HG03342 (cell line): ENCODE results near the gene PSEN1.
A peak's percentile ranks its signal among the peaks of the same experiment; 100 is the strongest.

ENCODE experiments used
- ATAC-seq: cut with Tn5 transposase; IDR thresholded peaks from one replicate; pipeline ENCODE4 v1.9.1; 2021; ENCODE audit warnings: mild to moderate bottlenecking, moderate library complexity; ENCODE audit not compliant: unreplicated experiment

The PSEN1 gene

DNA sequence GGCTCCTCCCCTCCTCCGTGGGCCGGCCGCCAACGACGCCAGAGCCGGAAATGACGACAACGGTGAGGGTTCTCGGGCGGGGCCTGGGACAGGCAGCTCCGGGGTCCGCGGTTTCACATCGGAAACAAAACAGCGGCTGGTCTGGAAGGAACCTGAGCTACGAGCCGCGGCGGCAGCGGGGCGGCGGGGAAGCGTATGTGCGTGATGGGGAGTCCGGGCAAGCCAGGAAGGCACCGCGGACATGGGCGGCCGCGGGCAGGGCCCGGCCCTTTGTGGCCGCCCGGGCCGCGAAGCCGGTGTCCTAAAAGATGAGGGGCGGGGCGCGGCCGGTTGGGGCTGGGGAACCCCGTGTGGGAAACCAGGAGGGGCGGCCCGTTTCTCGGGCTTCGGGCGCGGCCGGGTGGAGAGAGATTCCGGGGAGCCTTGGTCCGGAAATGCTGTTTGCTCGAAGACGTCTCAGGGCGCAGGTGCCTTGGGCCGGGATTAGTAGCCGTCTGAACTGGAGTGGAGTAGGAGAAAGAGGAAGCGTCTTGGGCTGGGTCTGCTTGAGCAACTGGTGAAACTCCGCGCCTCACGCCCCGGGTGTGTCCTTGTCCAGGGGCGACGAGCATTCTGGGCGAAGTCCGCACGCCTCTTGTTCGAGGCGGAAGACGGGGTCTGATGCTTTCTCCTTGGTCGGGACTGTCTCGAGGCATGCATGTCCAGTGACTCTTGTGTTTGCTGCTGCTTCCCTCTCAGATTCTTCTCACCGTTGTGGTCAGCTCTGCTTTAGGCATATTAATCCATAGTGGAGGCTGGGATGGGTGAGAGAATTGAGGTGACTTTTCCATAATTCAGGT, at the start of gene PSEN1:
Gene PSEN1, plus strand, starts transcription at position 121 of the 839 bp plus-strand sequence. CDS start 11,513 bp downstream, outside the sequence.
- ATAC-seq = peak; percentile 82

DNA sequence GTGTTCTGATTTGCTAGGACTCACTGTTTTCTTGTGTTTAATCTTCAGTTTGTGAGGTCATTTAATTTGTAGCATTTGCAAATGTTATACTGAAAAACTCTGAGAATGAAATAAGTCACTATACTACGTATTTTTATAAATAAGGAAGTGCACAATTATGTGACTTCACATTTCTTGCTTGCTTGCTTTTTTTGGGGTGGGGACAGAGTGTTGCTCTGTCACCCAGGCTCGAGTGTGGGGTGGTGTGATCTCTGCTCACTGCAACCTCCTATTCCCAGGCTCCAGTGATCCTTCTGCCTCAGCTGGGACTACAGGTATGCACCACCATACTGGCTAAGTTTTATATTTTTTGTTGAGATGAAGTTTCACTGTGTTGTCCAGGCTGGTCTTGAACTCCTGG, 45.3 kb upstream of the PSEN1 start:
- ATAC-seq = no peak

DNA sequence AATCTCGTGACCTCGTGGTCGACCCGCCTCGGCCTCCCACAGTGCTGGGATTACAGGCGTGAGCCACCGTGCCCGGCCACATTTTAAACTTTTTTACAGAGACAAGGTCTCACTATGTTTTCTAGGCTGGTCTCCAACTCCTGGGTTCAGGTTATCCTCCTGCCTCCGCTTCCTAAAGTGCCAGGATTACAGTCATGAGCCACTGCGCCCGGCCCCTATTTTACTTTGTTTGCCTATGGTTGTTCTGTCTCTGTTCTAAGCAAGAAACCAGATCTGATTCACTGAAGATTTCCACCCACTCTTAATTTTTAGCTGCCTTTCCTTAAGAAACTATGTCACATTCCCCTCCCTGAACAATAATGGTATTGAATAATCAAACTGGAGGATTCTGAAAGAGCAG, 38.9 kb upstream of the PSEN1 start:
- no peak for ATAC-seq

DNA sequence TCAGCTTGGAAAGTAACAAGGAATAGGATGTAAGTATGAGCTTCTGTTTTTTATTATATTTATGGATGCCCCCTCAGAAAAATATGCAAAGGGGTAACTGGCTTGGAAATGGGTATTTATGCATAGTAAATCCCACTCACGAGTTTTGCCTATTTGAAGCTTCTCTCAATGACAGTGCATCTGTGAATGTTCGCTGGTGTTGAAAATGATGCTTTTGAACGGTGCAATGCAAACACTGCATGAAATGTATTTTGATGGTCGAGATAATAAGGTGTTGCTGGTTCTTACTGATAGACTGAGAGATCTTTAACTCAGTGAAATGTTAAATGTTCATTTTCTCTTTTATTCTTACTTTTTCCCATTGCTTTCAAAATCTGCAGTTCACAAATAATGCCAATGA, 36.0 kb upstream of the PSEN1 start:
- ATAC-seq = no peak

DNA sequence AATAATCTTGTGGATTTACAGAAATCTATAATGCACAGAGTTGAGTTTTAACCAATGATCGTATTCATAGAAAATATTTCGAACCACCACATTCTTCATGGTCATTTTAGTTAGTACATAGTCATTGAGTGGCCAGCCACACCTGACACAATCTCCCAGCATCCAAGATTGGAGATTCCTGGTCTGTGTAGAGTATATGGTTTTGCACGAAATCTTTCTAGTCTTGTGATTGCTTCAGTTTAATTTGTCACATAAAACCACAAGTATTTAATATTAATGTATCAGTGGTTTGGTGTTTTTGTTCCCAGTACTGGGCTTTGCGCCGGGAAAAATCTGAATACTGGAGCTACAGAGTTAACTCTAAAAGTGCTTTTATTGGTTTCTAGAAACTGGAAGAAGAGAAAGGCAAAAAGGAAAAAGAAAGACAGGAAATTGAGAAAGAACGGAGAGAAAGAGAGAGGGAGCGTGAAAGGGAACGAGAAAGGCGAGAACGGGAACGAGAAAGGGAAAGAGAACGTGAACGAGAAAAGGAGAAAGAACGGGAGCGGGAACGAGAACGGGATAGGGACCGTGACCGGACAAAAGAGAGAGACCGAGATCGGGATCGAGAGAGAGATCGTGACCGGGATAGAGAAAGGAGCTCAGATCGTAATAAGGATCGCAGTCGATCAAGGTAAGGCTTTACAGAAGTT, 33.4 kb upstream of the PSEN1 start:
- ATAC-seq = no peak

DNA sequence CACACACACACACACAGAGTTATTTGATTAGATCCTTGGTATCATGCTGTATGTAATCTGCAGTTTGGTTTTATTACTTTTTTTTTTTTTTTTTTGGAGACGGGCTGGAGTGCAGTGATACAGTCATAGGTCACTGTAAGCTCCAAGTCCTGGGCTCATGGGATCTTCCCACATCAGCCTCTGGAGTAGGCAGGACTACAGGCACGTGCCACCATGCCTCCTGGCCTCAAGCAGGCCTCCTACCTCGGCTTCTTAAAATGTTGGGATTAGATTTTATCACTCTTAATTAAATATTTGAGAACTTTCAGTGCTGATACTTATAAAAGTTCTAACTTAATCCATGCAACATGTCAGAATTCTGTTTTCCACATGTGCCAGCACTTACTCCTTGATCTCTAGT, 31.3 kb upstream of the PSEN1 start:
- ATAC-seq = no peak

DNA sequence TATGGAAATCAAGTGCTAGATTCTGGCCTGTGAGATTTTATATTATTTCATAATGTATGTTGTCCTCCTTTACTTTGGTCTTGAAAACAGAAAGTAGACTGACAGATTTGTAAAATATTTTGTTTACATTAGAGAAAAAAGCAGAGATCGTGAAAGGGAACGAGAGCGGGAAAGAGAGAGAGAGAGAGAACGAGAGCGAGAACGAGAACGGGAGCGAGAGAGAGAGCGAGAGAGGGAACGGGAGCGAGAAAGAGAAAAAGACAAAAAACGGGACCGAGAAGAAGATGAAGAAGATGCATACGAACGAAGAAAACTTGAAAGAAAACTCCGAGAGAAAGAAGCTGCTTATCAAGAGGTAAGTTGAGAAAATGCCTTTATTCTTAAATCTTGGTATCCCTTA, 30.6 kb upstream of the PSEN1 start:
- no peak for ATAC-seq

DNA sequence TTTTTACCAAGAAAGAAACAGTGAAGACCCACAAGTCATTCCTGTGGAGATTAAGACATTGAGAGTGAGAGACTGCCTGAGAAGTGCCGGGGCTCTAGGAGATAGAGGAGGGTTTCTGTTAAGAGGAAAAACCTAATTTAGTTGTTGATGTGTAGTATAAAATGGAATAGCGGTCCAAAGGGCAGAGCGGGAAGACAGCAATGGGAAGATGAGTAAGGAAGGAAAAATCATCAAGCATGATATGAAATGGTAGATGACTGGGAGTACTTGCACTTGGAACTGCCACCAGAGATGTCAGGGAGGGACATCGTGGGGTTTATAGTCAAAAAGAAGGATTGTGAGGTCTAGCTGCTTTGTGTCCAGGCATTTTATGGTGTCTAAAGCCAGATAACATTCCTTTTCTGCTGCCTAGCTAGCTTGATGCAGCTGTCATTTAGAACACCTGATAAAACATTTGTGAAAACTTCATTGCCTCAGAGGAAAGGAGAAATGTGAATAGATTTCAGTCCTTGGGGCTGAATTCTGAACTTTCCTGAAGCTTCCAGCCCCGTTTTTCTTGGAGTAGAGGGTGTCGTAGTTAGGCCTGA, 20.1 kb upstream of the PSEN1 start:
- ATAC-seq = no peak

DNA sequence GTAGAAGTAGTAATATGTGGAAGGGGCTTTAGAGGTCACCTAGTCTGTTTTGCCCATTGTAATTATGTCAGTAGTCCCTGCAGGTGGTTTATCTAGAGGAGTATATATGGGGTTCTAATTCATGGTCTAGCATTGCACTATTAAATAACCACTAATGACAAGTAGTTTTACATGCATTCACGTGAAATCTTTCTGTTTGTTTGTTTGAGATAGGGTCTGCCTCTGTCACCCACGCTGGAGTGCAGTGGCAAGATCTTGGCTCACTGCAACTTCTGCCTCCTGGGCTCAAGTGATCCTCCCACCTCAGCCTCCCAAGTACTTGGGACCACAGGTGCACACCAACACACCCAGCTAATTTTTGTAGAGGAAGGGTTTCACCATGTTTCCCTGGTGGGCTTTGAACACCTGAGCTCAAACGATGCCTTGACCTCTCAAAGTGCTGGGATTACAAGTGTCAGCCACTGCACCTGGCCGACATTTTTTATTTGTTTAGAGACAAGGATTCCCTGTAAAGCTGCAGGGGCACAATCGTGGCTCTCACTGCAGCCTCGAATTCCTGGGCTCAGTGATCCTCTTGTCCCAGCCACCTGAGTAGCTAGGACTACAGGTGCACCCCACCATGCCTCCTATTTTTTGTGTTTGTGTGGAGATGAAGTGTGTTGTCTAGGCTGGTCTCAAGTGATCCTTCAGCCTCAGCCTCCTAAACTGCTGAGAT, 12.0 kb upstream of the PSEN1 start:
- ATAC-seq = no peak

DNA sequence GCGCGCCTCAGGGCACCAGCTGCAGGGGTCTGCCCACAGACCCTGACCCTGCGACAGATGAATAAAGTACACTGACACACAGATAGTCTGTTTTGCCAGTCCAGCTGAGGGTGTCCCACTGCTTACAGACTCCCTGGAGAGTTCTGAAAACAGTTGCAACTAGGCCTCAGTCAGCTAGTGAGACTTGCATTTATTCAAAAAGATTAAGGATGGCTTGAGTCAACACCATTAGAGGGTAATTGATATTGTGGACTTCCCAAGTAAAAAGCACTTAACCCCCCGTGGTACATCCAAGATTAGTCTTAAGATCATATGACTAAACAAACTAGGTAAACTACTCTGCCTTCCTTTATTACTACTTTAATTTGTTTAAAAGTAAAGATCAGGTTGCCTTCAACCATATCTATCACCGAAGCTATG, 11.1 kb upstream of the PSEN1 start:
- no peak for ATAC-seq

DNA sequence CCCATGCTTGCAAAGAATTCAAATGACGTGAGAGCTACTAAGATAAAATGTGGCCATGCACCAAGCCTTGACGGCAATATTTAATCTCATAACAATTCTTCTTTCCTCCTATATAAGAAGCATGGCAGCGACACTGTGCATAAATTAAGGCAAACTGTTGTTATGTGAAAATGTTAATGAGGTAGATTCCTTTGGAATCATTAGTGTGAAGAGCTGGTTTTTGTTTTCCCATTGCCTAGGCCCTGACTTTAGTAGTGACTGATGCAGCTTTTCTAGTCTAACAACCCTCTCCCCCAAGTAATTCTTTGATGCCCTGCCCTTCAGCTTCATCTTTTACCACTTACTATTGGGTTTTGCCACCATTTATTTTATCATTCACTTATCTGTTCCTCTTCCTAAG, 10.6 kb upstream of the PSEN1 start:
- no peak for ATAC-seq

DNA sequence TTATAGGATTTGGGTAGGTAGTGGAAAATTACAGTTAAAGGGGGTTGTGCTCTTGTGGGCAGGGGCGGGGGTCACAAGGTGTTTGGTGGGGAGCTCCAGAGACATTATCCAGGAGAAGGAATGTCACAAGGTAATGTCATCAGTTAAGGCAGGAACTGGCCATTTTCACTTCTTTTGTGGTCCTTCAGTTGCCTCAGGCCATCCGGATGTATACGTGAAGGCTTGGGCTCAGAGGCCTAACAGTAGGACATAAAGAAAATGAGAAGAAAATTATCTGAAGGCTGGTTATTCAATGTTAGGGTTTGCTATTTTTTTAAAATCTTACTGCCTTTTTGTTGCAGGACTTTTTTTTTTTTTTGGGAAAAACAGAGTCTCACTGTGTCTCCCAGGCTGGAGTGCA, 2.5 kb upstream of the PSEN1 start:
- ATAC-seq = no peak

DNA sequence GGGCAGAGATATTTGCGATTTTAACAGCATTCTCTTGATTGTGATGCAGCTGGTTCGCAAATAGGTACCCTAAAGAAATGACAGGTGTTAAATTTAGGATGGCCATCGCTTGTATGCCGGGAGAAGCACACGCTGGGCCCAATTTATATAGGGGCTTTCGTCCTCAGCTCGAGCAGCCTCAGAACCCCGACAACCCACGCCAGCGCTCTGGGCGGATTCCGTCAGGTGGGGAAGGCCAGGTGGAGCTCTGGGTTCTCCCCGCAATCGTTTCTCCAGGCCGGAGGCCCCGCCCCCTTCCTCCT, 271 bp upstream of the PSEN1 start:
- no peak for ATAC-seq

DNA sequence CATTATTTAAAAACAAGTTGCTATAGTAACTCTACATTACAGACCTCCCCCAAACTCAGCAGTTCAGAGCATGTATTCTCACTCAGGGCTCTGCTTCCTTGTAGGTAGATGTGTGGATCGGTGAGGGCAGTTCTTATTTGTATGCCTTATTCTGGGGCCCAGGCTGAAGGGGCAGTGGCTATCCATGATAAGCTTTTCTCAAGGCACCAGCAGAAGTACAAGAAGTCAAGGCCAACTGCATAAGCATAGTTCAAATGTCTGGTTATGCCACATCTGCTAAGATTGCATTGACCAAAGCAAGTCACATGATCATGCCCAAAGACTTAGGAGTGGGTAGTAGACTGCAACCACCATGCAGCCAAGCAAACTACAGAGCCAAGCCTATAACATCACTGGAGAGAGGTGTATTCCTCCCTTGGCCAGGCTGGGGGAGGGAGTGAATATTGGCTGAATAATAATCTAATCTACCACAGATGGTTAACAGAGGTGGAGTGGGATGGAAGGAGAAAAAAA, 4.6 kb downstream of the PSEN1 start:
- no peak for ATAC-seq

DNA sequence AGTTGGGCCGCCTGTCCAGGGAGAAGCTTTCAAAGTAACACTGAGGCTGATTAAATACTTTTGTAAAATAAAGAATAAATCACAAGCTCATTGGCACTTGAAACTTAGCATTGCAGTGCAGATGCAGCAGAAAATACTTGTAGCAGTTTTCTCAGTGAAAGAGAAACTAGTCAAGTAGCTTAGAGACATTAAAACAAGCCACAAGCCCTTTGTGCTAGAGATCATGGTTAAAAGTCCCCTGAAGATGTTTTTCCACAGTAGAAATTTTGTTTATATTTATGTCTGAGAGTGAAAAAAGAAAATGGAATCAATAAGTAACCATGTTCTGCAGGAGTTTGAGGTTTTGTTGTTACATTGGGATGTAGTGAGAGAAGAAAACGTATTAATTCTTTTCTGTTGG, 5.9 kb downstream of the PSEN1 start:
- no peak for ATAC-seq

DNA sequence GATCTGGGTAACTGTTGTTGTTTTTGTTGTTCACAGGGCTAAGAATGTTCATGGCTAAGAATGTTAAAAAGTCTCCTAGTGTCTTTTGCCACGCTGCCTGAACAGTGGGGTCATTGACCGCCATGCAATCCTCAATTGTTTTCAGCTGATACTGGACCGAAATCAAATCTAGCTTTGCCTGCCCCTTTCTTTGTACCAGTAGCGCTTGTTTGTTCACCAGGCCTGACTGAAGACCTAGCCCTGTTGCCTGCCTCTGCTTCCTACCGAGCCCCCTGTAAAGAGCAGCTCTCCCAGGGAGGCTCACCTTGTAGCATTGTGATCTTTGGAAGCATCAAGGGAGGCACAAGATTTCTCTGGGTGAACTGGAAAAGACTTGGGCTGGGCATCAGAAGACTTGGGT, 6.7 kb downstream of the PSEN1 start:
- no peak for ATAC-seq

DNA sequence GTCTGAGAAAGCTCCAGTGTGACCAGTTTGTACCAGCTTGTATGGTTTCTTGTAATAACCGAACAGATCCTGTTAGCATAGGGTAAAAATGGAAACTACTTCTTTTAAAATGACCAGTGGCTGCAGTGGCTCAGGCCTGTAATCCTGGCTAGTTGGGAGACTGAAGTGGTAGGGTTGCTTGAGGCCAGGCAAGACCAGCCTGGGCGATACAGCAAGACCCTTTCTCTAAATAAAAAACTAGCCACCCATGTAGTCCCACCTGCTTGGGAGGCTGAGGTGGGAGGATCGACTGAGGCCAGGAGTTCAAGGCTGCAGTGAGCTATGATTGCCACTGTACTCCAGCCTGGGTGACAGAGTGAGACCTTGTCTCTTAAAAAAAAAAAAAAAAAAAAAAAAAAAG, 7.3 kb downstream of the PSEN1 start:
- ATAC-seq = no peak

DNA sequence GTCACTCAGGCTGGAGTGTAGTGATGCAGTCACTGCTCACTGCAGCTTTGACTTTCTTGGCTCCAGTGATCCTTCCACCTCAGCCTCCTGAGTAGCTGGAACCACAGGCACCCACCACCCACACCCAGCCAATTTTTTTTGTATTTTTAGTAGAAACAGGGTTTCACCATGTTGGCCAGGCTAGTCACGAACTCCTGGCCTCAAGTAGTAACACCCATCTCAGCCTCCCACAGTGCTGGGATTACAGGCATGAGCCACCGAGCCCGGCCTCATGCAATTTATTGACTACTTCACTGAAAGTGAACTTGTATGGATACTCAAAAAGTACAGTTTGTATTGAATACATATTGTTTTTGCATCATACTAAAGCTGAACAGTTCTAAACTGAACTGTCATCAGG, 9.1 kb downstream of the PSEN1 start:
- ATAC-seq = no peak

DNA sequence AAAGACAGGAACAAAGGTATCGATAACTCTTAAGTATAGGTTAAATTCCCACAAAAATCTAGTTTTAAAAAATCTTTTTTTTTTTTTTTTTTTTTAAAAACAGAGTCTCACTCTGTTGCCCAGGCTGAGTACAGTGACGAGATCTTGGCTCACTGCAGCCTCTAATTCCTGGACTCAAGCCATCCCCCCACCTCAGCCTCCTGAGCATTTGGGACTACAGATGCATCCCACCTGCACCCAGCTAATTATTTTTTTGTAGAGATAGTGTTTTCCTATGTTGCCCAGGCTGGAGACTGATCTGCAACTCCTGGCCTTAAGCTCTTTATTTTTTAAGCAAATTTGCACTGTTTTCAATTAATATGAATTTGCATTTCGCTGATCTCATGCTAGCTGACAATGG, 9.8 kb downstream of the PSEN1 start:
- no peak for ATAC-seq

DNA sequence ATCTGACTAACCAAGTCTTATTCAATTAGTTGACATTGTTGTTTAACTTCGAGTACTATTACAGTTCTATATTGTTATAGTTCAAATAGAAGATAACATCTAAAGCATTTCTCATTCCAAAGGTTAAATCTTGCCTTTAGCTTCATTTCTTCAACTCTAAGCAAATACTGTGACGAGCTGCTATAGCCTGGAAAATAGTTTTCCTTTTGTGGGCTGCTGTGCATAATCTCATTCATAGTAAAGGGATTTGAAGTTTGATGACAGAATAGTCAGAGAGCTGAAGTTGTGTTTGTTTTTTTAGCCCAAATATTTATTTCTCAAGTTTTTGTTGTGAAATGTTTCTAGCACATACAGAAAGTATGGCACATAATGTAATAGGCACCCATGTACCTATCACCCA, 13.4 kb downstream of the PSEN1 start:
- ATAC-seq = no peak

DNA sequence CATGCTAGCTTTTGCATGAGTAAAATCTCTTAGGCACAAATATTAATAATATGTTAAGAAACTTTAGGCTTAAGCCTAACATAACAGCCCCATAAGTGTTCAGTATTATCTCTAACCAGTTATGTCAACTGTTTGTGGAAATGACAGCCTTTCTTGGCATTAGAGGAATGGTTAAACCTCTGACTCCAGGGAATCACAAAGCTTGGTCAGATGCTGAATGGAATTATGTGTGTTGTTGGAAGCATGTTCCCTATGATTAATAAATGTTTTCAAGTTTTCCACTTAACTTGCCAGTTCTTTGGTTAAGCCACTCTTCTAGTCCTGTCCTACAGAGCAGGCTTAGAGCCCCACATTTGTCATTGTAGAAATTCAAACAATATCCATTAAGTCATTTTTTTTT, 17.0 kb downstream of the PSEN1 start:
- no peak for ATAC-seq
